HuH-7.5 (cell line): Measurements from ENCODE around the gene OSBPL3.

Source experiments
- DNase-seq: peaks from one replicate; pipeline ENCODE4 v3.0.0; 2011; ENCODE audit warnings: low spot score

The OSBPL3 gene

DNA sequence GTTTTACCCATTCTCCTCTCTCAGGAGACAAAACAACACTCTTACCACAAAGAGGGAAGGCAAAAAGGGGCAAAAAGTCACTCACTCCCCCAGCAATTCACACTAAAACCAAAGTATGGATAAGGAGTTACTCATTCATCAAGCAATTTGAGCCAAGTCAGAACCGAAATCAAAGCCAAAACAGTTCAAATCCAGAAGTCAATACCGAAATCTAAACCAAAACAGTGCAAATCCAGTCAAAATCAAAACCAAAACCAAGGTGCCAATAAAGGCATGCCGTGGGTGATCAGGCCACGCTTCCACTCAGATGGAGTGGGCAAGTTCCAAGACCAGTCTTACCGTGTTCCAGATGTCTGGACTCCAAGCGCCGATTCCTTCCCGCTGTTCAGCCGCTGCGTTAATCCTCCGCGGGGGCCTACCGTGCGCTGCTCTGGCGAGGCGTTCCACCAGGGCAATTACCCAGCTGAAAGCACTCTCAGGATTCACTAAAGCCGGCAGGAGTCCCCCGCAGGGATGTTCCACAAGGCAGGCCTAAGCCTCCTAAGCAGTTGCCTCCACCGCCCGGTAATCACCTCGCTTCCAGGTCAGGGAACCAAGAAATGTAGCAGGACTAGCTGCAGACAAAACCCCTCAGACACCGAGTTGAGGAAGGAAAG lies 185.1 kb downstream of the OSBPL3 start:
- DNase-seq = peak; percentile 30

DNA sequence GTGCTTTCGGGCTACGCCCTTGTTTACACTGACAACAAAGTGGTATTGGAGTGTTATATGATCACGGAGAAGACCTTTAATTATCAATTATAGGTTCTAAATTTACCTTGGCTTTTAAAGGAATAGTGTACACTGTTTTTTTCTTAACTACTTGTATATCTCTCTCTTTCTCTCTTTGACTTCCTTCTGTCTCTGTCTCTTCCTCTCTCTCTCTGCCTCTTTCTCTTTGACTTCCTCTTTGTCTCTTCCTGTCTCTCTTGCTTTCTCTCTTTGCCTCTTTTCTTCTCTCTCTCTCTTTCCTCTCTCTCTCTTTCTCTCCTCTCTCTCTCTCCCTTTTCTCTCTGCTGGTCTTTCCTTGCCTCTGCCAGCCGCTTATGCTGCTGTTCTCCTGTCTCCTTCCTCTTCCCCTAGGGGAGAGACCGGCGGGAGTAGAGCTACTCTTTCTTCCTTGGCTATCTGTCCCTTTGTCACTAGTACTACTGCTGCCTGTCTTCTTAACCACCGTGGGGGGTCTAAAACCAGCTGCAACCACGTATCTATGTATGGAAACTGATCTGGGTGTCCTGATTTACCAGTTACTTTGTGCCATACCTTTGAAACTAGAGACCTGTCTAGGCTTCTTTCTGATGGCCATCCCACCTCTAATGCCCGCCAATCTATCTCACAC lies 185.9 kb downstream of the OSBPL3 start:
- no peak for DNase-seq

DNA sequence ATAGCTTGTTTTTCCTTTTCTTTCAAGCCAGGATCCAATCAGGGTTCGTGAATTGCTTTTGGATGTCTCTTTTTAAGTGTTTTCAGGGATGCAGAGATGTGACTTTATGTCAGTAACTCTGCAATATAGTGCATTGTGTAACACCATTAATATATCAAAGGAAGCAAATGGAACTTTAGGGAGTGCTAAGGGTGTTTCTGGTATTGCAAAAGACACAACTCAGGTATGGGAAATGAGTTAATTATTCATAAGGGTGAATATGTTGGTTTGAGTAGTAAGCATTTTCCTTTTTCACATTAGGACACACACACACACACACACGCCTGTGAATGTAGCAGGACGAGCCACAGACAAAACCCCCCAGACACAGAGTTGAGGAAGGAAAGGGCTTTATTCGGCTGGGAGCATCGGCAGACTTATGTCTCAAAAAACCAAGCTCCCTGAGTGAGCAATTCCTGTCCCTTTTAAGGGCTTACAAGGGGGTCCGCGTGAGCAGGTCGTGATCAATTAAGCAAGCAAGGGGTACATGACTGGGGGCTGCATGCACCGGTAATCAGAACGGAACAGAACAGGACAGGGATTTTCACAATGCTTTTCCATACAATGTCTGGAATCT lies 190.9 kb downstream of the OSBPL3 start:
- DNase-seq = no peak

DNA sequence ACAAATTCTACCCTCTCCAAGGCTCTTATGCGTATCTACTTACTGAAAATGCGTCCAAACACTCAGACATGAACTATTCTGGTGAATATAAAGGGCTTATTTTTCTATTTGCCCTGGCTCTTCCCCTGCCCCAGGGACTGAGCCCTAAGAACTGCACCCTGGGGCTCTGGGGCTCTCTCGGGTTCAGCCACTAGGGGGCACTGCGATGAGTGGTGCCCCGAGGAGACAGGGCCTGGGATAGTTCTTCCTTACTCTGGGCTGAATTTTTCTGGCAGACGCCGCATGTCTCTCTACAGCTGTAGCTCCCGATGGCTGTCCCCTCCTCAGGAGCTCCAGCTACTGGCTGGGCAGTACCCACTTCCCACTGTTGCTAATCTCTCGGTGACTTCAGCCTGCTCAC lies 191.9 kb downstream of the OSBPL3 start:
- no peak for DNase-seq

DNA sequence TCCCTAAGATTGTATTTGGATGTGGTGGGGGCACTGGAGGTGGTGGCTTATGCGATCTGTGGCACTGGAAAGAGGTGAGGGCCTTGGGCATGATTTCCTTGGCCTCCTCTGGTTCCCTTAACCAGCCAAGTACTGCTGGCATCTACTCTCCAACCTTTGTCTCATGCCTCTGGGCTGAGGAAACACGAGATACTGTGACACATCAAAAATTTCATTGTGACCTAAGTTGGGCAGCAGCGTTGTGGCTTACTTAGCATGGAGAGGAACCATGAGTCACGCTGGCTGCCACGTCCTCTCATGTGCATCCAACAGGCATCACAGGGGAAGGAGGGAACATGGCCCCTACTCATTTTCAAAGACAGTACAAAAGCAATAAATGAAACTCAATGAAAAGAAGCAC lies 193.0 kb downstream of the OSBPL3 start:
- no peak for DNase-seq

DNA sequence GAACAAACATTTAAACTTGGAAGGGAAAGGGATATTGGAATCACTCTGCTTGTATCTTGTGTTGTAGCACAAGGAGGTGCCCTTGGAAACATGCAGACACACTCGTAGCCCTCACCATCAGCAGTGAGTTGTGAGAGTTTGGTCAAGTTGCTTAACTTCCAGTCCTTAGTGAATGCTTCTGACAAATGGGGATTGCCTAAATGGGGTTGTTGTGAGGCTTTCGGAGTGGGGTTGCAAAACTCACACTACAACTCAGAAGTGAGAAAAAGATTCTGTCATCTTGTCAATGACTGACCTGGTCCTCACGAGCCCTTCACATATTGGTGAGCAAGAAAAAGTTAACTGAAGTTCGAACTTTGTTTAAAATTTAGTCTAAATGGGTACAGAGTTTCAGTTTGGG lies 193.7 kb downstream of the OSBPL3 start:
- no peak for DNase-seq

DNA sequence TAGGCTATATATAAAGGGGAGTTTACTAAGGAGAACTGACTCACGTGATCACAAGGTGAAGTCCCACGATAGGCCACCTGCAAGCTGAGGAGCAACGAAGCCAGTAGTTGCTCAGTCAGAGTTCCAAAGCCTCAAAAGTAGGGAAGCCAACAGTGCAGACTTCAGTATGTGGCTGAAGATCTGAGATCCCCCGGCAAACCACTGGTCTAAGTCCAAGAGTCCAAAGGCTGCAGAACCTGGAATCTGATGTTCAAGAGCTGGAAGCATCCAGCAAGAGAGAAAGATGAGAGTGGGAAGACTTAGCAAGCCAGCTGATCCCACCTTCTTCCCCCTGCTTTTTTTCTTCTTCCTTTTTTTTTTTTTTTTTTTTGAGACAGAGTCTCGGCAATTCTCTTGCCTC lies 195.7 kb downstream of the OSBPL3 start:
- DNase-seq = no peak

DNA sequence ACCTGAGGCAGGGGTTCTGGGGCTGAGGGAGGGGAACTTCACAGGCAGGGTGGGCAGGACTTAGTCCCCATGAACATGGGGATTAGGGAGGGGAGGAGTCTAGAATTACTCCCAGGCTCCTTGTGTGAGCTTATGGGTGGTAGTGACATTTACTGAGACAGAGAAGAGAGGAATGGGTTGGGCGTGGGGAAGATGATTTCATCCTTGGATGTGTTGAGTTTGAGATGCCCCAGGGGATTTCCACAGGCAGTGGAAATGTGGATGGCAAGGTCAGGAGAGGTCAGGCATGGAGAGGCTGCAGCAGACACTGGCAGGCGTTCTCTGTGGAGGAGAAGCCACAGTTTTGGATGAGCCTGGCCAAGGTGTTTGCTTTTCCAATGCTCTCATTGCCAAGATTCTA lies 196.3 kb downstream of the OSBPL3 start:
- DNase-seq = no peak

DNA sequence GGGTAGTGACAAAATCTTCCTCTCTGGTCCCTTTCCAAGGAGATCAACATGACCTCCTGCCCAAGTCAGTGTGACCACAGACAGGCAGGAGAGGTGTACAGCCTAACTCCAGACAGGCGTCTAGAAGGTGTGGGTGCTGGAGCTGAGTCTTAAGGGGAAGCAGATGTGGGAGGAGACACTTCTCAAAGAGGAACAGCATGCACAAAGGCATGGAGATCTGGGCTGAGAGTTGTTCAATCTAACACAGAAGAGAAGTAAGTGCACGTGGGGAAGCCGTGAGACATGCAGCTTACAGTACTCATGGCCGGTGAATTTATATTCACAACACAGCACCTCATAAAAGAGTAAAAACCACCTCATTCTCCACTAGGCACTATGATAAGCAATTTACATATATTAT lies 198.9 kb downstream of the OSBPL3 start:
- DNase-seq = no peak

DNA sequence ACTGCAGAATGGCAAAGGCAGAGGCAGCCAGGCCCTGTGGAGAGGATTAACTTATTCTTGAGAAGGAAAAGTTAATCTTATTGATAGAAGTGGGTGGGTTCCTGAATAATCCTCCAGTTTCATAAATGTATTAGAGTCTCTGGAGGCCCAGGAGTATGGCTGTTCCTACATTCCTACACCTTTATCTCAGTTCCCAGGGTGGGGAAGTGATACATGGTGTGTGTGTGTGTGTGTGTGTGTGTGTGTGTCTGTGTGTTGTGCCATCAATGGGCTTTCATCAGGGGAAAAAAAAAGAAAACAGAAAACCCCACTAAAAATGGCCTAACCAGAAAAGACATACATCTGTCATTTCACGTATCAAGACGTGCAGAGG lies 200.7 kb downstream of the OSBPL3 start:
- DNase-seq = no peak

DNA sequence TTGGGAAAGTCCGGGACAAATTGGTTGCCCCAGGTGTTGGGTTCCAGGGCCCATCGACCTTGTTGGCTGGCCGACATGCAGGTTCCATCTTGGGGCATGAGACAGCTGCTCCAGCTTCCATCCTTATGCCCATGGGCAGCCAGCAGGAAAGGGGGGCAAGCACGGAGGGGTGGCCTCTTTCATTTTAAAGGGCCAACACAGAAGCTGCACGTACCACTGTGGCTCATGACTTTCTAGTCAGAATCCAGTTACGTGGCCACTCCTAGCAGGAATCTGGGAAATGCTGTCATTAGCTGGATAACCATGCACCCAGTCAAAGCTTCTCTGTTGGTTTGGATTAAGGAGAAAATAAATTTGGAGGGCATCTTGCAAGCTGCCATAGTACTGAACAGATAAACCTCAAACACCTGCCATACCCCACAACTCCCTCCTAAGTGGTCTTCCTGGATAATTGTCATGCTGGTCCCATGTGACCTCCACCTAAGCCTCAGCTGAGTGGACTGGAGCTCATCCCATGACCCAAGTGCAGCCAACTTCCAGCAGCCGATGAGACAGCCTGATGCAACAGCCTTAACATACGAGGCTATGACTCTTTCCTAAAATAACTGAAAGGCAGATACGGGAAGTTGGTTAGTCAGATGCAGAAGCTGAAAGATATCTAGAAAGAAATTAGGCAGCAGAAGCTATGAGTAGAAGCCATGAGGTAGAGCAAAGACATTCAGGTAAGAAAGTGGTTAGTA lies 201.3 kb downstream of the OSBPL3 start:
- no peak for DNase-seq

DNA sequence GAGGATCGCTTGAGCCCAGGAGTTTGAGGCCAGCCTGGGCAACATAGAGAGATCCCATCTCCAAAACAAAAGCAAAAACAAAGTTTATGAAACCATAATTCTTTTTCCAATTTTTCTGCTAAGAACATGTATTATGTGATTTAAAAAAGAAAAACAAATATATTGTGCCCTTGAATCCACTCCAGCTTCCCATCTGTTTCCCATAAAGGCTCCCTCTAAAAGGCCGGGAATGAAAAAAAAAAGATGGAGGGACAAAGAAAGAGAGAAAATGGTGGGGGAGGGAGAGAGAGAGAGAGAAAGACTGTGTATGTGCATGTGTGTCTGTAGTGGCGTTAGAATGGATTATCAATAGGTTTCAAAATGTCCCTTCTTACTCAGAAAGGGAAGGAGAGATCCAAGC lies 202.2 kb downstream of the OSBPL3 start:
- no peak for DNase-seq

DNA sequence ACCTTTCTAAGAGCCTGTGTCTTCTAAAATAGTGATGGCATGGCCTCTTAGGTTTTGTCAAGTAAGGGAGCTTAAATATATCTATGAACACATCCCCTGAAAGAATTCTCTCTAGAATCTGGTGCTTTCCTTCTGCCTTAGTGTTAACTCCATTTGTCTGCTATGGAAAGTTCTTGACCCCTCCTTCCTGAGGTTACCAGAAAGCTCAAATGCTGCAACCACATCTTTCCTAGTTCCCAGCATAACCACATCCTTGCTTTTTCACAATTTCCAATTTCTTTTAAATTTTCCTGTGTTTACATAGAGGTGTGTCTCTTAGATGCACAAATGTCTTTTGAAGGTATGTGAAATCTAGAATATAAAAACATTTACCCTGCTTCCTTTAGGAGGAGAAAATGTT lies 206.3 kb downstream of the OSBPL3 start:
- no peak for DNase-seq

DNA sequence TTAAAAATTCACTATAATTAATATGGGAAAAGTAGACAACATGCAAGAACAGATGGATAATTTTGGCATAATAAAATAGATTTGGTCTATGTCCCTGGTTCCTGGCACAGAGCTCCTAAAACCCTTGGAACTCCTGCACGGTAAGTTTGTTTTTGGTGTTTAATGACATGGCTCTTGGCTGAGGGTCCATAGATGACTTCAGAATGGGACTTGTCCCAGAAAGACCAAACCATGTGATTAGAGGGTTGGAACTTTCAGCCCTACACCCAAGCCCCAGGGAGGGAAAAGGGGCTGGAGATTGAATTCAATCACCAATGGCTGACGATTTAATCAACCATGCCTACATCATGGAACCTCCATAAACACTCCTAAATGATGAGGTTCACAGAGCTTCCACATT lies 210.1 kb downstream of the OSBPL3 start:
- no peak for DNase-seq

DNA sequence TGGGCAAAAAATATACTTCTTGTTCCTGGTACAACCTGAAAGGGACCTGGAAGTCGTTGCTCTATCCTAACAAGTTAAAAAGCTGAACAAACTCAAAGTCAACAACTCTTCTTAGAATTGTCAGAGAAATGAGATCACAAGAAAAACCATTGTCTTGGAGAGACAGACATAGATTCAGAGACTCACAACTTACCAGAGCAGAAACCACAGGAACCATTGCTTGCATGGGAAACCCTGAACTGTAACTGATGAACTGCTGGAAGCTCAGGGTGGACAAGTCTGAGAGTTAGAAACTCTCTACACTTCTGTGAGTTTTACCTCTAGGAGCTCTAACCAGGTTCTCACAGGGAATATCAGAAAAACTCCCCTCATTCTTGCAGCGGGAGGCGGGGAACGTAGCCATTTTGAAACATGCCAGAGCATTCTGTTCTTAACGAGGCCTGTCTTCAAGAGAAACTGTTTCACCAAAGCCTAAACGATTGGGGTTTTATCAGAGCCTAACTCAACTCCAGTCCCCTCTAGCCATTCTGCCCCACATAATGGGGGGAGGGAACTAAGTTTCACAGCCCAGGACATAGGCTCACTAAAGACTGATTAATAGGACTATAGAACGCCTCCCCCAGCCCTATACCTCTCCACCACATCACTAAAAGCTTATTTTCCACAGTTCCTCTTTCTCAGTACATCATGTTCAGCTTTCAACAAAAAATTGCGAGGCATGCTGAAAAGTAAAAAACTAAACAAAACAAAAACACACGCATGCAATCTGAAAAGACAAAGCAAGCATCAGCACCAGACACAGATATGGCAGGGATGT lies 210.8 kb downstream of the OSBPL3 start:
- no peak for DNase-seq

DNA sequence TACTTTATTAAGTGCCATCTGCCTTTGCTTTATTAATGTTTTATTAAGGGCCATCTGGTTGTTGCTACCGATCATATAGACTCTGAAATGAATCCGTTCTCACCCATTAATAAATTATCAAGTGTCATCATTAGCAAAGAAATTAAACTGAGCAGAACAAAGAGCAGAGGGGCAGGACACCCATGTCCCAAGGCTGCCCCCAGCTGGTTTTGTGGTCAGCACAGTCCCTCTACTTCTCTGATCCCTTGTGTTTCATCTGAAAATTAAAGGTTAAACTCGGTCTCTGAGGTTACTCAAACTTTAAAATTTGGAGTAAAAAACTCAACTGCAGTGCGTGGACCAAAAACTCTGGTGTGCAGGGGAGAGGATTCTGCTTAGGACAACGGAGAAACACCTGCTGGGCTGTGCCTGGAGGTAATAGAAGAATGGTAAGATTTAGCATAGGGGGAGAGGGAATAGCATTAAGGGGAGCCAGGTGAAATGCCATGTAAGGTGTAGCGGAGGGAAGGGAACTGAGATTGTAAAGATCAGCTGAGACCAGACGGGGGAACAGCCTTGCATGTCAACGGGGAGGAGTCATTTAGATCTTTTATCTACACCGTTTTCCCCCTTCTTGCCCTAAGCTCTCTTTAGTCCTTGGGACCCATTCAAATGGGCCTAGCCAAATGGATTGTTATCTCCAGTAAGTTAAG lies 212.0 kb downstream of the OSBPL3 start:
- no peak for DNase-seq

DNA sequence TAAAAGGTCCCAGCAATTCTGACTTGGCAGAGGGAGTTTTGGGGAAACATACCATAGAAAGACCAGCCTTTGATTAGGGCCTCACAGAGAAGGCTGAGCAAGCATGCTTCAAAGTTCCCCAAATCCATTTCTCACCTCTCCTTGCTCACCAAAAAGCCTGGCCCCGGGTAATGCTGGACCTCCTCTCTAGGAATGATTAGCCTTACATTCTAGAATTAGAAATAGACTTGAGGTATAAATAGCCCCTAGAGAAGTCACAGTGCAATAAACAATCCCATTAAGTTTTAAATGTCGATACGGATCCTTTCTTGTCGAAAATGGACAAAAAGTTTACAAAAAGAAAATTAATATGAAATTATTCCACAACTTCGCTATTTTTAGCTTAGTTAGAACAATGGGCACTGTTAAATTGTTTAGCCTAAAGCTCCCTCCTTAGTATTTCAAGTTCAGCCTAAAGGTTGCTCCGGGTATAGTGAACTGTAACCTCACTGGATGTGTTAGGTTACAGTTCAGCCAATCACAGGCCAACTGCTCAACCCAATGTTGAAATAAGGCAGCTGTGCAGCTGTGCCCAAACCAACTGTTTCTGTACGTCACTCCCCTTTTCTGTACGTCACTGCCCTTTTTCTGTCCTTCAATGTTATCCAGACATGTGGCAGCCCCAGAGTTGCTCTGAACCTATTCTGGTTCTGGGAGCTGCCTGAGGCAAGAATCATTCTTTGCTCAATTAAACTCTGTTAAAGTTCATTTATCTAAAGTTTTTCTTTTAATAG lies 214.8 kb downstream of the OSBPL3 start:
- DNase-seq = no peak

DNA sequence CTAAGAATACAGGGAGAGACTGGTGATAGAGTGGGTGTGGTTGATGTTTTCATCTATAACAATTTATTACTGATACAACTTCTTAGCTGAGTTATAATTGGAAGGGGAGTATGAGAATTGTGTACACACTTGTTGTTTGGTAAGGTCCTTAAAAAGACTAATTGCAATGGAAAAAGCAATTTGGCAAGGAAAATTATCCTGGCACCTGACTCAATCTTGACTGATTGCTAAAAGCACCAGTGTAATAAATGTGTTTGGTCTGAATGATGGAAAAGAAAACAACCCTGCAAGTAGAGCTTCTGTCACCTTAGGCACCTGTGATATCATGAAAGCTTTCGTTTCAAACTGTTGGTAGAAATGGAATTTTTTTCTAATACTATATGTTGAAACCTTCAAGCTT lies 216.0 kb downstream of the OSBPL3 start:
- DNase-seq = no peak

DNA sequence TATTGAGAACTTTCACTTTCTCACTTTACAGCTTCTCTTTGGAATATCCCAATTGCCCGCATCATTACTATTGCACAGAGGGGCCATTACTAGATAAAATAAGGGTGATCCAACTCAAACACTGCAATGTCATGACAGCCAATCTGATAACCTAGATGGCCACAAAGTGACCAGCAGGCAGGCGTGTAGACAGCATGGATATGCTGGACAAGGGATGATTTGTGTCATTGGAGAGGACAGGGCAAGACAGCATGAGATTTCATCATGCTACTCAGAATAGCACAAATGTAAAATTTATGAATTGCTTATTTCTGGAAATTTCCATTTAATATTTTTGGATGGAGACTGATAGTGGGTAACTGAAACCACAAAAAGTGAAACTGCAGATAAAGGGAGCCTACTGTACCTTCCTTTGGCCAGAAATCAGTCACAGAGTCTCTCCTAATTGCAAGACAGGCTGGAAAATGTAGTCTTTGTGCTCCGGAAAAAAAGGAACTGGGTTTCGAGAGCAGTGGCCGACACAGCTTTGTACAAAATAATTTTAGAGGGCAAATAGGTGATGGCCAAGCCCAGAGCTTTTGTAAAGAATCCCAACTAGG lies 216.6 kb downstream of the OSBPL3 start:
- no peak for DNase-seq

DNA sequence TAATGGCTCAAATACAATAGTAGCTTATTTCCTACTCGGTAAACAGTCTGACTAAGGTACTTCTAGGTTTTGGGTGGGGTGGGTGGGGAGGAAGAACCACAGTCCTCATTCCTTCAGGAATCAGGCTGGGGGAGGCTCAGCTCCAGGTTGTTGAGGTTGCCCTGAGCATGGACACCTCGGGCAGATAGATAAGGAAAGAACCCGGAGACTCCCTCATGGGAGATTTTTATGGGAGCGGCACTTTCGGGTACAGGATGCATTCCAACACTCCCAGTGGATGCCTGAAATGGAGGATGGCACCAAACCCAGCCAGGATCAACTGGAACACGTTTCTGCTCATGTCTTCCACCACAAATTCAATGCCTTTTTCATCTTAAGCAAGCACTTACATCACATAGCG lies 217.2 kb downstream of the OSBPL3 start:
- DNase-seq = no peak
